ENCODE data around the gene CSAG2. TPM values are rescaled to one million over a fixed set of nuclear protein-coding genes. Genes with fewer than 3 reads are reported as not detected.

The CSAG2 gene
- total RNA-seq, 1 experiment from 2014 or later: 1.1 TPM

GRCh38 chrX:152663086-152663485, 46.0 kb downstream of the CSAG2 start:
- DNase-seq (ENCODE audit: low read depth): no peak

GRCh38 chrX:152658302-152658701, 50.8 kb downstream of the CSAG2 start:
- no peak for DNase-seq (ENCODE audit: low read depth)

Other genes with a start within 250 kb of the CSAG2 start
- 2.3 and 2.7 TPM in 2 replicates for gene GABRQ, start 71.4 kb downstream of the CSAG2 start, total RNA-seq (2014; rRNA removed; shearing (Covaris generic))
- 93.5 and 116 TPM in 2 replicates for gene MAGEA3, start 10.5 kb downstream of the CSAG2 start, total RNA-seq (2014; rRNA removed; shearing (Covaris generic))
- gene MAGEA2B, start 5.4 kb upstream of the CSAG2 start, total RNA-seq (2014; rRNA removed; shearing (Covaris generic)): 16.1 and 16.7 TPM in 2 replicates
- 32.1 and 33.2 TPM in 2 replicates for gene CSAG1, start 24.4 kb upstream of the CSAG2 start, total RNA-seq (2014; rRNA removed; shearing (Covaris generic))
- 91.4 and 93.6 TPM in 2 replicates for gene MAGEA12, start 24.5 kb upstream of the CSAG2 start, total RNA-seq (2014; rRNA removed; shearing (Covaris generic))
- 28.7 and 30.9 TPM in 2 replicates for gene MAGEA2, start 44.6 kb upstream of the CSAG2 start, total RNA-seq (2014; rRNA removed; shearing (Covaris generic))
- gene CSAG3, start 49.9 kb upstream of the CSAG2 start, total RNA-seq (2014; rRNA removed; shearing (Covaris generic)): 2.2 and 8.7 TPM in 2 replicates
- gene MAGEA6, start 60.4 kb upstream of the CSAG2 start, total RNA-seq (2014; rRNA removed; shearing (Covaris generic)): 85.4 and 95.8 TPM in 2 replicates
- gene CETN2, start 121.5 kb upstream of the CSAG2 start, total RNA-seq (2014; rRNA removed; shearing (Covaris generic)): 42.1 and 44.6 TPM in 2 replicates
- gene NSDHL, start 121.8 kb upstream of the CSAG2 start, total RNA-seq (2014; rRNA removed; shearing (Covaris generic)): 8.7 and 12.4 TPM in 2 replicates
- 2.9 and 3.3 TPM in 2 replicates for gene ZNF185, start 188.8 kb upstream of the CSAG2 start, total RNA-seq (2014; rRNA removed; shearing (Covaris generic))